Measurements from ENCODE around the gene PRR16.

DNA sequence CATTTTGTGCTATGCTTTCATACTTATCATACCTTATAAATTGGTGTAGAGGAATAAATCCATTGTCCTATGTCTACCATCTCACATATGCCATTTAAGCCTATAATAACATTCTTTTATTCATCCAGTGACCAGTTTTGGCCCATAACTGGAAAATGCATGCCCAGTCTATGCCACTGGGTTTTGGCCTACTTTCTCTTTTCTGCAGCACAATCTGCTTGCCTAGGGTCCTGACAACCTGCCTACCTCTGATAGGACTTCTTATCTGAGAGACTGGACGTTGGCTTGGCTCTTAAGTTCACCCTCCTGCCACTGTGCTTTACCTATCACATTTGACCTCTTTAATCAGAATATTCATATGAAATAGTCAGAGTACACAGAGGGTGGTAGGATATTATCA is 103.0 kb downstream of the PRR16 start:
- TF ChIP-seq CTCF (IDR thresholded peaks at IDR 0.05) (no peak), POLR2A (IDR thresholded peaks at IDR 0.05) (no peak)
